Hematopoietic multipotent progenitor cell treated with erythropoietin and hydrocortisone succinate and interleukin-3 and kit ligand, for 15 days (in vitro differentiated cells): Measurements from ENCODE around the gene CACNA2D2.

ENCODE experiments used
- DNase-seq: peaks from one replicate; pipeline ENCODE4 v3.0.0-alpha.2; 2015; ENCODE audit warnings: low spot score

The CACNA2D2 gene

DNA sequence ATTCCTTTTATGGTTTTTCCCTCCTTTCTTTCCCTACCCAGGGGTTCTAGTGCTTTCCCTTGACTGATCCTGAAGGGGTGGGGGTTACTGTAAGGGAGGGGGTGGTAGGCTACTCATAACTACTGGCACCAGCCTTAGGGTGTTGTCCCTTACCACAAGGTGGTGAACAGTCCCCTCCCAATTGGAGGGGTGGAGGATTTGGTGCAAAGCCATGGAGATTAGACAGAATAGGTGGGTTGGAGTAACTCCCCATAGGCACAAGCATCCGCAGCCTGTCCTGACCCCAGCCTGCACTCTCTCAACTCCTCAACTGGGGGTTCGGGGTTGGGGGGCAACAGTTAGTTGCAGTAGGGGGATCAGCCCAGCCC is 178.3 kb downstream of the CACNA2D2 start:
- peak; percentile 40 for DNase-seq

DNA sequence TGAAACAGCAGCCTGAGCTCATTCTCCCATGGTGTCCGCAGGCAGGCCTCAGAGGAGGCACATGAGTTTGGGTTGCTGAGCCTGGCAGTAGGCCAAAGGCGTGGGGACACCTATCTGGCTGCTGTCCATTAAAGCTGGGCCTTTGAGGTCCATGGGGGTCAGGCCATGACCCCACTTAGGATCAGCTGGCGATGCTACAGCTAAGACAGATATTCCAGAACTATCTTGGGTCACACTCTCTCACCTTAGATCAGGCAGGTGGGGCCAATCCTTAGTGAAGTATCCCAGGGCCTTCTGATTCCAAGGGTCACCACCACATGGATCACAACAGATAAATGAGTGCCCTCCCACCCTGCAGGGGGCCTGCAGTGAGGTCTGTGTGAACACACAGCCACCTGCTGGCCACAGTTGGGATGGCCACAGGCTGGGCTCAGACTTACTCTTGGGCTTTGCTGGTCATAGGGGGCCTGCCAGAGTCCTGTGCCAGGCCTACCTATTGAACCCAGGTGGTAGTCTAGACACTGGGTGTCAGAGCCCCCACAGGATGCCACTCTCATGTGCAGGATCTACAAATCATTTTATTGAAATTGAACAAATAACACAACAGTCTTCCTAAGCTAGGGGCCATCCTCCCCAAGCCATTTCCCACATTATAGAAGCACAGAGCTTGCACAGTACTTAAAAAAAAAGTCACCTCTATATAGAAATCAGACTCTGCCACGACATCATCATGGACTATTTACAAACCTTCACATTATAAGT is 178.9 kb downstream of the CACNA2D2 start:
- peak; percentile 71 for DNase-seq

DNA sequence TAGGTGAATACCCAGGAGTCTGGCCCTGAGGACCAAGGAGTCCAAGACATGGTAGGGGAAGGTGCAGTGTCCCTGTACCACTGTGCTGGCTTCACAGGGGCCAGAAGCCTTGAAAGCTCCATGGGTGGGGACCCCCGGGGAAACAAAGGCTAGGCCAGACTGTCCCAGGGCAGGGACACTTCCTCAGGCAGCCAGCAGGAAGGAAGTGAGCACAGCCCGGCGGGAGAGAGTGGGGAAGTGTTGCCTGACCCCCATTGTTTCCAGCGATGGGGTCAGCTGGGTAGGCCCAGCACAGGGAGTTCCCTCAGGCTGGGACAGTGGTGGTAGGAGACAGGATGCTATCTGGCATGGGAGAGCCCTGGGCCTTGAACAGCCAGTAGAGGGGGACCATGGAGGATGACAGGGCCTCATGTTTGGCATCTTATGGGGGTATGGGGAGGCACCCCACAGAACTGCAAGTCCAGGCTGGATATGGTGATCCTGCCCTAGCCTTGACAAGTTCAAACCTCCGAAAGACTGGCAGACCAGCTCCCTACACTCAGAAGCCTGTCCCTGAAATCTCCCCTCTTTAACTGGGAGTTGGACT is 179.7 kb downstream of the CACNA2D2 start:
- DNase-seq = no peak

DNA sequence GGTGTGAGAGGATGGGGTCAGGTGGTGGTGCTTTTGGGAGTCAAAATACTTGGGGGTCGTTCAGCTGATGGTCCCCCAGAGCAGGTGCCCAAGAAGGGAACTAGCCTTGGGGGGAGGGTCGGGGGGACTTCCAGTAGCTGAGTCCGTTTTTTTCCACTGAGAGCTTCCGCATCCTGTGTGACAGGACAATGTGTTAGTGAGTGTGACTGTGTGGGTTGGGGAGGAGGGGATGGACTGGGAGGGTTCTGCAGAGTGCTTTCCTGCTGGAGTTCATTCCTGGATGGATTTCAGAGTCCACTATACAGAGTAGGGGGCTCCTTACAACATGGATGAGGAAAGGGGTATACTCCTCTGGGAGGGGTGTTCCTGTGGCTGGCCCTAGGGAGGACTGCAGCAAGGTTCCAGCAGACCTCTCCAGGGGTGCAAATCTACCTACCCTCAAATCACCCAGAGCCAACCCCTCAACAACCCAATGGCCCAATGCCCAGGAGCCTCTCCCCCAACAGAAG is 180.3 kb downstream of the CACNA2D2 start:
- DNase-seq = no peak

GRCh38 chr3:50322386-50323091 is 180.9 kb downstream of the CACNA2D2 start, which contains the start of gene HYAL2:
TSS of gene HYAL2 (minus strand) at chr3:50322745. CDS start at chr3:50320489, 2,256 bp downstream.
- no peak for DNase-seq

DNA sequence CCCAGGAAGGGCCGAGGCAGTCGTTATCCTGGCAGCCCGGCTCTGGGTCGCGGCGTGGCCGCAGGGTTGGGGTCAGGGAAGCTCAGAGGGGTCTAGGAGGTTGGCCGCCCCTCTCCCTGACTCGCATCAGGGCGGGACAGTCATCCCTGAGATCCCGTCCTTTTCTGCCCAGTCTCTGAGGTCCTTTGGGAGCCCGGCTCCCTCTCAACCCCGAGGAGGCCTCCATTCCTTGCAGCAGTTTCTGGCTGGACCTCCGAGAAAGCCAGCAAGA is 181.4 kb downstream of the CACNA2D2 start:
- DNase-seq = no peak

GRCh38 chr3:50321336-50322114 is 181.9 kb downstream of the CACNA2D2 start:
- DNase-seq = peak; percentile 87

DNA sequence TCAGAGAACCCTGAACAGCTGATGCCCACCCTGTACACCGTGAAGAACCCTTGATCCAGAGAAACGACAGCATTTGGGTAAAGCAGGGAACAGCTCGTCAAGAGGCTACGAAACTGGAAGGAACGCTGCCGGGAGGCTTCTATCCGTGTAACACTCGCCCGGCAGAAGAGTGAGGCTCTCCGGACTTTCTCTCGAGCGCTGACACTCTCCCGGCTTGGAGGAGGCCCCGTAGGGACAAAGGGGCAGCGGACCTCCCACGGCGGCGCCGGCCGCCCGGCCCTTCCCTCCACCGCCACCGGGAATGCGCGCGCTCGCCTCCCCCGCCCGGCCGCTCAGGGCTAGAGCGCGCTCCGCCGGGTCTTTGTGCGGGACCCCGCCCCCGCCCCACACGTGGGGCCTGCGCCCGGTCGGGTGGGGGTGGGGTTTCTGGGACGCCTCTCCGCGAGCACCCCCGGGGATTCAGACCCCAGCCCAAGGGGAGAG is 182.5 kb downstream of the CACNA2D2 start:
- DNase-seq = no peak

GRCh38 chr3:50319894-50320625 is 183.4 kb downstream of the CACNA2D2 start:
- no peak for DNase-seq

DNA sequence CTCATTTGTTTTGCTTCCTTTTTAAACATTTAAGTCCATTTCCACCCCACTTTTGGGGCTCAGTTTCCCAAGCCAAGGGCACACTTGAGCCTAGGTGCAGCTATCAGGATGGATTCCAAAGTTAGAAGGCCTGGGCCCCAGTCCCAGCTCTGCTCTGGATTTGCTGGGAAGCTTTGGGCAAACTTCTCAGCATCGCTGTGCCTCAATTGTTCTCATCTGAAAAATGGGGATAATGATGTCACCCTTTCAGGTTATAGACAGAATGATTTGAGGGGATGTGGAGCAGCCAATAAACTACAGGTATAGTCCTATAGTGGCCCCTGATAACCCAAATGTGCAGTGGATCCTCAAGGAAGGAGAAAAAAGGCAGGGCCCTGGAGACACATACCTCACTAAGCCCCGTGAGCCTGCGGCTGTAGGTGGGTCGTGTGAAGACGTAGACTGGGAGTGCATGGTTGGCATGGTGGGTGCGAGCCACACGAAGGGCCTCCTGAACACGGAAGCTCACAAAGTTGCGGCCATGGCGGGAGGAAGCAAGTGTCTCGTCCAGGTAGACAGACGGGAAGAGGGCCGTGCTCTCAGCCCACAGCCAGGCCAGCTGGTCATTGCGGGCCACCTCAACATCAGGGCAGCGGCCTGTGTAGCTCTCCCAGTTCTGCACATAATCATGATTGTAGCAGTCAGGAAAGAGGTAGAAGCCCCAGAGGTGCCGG is 184.1 kb downstream of the CACNA2D2 start:
- no peak for DNase-seq

GRCh38 chr3:50318615-50319014 is 184.8 kb downstream of the CACNA2D2 start:
- no peak for DNase-seq

DNA sequence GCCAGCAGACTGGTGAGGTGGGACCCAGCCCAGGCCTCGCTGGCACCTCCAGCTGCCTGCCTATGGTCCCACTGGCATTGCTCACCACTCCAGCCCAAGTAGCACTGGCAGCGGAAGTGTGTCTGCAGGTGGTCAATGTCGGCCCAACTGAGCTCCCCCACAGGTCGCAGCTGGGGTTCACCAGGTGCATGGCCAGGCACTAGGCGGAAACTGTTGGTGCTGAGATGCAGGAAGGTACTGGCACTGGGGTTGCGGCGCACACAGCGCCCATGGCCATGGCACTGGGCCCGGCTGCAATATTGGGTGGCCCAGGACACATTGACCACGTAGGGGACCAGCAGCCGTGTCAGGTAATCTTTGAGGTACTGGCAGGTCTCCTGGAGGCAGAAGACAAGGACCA is 185.3 kb downstream of the CACNA2D2 start:
- DNase-seq = no peak

DNA sequence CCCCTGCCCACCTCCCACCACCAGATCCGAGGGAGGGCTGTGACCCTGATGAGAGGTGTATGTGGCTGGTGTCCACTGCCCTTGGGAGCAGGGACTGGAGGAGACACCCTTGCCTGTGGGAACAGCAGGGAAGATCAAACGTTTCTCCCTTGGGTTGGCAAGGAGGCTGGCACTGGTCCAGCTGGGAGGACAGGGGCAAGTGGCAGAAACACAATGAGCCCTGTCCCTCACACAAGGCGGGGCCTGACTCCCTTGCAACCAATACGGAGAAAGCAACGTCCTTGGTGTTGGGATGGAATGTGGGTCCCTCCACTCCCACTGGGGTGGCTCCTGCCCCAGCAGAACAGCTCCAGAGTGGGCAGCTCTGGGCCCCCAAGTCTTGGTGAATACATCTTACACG is 186.1 kb downstream of the CACNA2D2 start:
- DNase-seq = no peak

GRCh38 chr3:50316657-50317242 is 186.7 kb downstream of the CACNA2D2 start:
- DNase-seq = no peak

DNA sequence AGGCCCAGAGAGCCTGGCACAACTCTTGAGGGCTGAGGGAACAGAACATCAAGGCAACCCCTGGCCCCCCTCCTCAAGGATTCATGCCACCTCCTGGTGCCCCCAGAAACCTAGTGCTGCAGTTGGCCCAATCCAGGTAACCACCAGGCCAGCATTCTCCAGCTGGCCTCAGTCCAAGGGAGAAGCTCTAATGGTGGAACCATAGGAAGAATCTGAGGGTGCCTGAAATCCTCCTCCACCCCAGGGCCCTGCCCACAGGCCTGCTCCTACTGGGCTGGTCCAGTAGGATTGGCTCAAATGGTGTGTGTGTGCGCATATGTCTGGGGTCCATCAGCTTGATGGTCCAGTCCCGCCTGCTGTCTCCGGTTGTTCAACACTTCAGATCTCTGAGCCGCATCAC is 188.6 kb downstream of the CACNA2D2 start:
- no peak for DNase-seq

DNA sequence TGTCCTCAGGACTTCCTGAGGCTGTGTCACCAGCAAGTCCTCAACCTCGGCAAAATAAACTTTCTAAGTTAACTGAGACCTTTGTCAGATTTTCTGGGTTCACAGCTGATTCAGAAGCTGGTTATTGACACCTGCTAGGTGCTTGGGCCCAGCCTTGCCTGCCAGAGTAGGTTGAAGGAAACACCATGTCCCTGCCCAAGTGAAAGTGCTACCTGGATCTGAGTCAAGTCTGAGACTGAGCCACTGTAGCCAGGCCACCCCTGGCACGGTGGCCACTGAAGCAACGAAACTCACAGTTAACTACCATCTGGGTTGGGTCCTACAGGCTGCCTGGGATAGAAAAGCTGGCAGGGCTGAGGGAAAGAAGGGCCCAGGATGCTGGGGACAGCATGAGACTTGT is 189.1 kb downstream of the CACNA2D2 start:
- no peak for DNase-seq
